NCI-H524 treated with DMSO at 0.1 percent for 48 hours (cell line): ENCODE data around the gene ZFP64.
"Not testable (repeated sequence)": the region's sequence is repeated elsewhere in the genome, so short reads cannot be mapped to it uniquely, and the experiment has no call there.

Experiments used
- DNase-seq: peaks from one replicate; lab custom pipeline; 2025; lab: John Stamatoyannopoulos, UW

The ZFP64 gene

DNA sequence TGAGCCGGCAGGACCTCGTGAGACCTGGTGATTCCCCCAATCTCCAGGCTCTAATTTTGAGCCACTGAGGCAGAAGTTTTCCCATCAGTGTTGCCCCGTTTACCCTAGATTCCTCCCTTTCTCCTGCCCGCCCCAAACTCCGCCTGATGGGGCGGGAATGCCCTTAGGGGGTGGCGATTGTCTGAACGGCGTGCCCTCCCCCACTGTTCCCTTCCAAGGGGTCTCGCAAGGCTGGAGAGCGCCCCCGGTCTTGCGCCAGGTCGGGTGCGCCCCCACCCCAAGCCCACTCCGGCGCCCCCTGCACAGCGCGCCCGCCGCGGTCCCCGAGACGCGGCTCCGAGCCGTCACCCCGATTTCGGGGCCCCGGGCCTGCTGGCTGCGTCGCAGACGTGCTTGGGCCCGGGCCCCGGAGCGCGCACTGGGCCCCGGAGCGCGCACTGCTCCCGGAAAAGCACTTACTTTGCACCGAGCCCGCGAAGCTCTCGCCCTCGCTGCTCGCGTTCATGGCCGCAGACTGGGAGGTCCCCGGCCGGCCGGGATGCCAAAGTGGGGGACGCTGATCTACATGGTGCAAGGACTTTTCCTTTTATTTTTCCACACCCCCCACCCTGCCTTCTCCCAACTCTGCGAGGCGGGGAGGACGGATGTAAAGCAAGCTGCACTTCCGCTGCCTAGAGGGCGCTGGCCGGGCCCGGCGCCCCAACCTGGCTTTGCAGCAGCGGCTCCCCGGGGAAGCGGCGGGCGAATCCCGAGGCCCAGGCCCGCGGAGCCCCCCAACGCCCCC, at the start of gene ZFP64:
Gene ZFP64, minus strand, starts transcription at position 648 of the 784 bp plus-strand sequence. Its CDS starts 143 bp downstream, at position 505.
- DNase-seq: peak; percentile 13

- no peak for DNase-seq
Observed at GRCh38 chr20:52240802-52241201, 49.2 kb upstream of the ZFP64 start.

DNA sequence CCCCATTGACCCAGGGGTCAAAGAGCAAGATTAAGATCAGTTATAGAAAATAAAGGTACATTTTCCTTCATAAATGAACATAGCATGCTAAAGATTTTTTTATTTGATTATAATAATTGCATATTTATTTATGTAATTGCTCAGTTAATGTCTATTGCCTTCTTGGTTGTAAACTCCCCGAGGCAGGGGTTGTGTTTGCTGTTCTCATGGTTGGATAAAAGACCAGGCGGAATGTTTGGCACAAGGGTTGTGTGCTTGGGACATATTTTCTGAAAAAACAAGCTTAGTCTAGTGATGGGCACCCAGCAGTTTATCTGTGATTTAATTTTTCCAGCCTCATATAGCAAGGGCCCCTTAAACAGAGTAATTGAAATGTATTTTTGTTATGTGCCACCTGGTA, 47.5 kb upstream of the ZFP64 start:
- no peak for DNase-seq

DNA sequence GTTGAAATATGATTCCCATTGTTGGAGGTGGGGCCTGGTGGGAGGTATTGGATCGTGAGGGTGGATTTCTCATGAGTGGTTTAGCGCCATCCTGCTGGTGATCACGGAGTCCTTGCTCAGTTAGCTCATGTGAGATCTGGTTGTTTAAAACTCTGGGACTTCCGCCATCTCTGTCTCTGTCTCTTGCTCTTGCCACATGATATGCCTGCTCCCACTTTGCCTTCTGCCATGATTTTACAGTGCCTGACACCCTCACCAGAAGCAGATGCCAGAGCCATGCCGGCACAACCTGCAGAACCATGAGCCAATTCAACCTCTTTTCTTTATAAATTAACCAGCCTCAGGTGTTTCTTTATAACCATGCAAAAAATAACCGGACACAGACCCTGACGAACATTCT, 44.7 kb upstream of the ZFP64 start:
- no peak for DNase-seq

DNA sequence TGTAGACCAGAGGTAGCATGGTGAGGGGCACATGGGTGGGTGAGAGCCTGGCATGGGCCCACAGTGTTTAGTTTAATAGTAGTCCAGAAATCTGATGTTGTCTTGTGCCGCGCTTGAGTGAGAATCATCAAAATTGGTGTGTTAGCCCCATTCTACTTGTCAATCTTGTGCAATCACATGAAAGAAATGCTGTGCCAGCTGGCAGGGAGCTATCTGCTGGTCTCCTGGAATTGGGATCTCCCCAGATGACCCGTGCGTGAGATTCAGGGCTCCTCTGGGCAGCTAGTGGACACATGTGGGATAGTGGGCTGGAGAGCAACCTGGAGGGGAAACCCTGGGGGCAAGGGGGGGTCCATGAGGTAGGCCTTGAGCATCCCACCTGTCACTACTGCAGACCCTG, 43.5 kb upstream of the ZFP64 start:
- no peak for DNase-seq

GRCh38 chr20:52234302-52235045, 42.9 kb upstream of the ZFP64 start:
- DNase-seq: no peak

GRCh38 chr20:52231230-52231746, 39.7 kb upstream of the ZFP64 start:
- no peak for DNase-seq

GRCh38 chr20:52230409-52230808, 38.8 kb upstream of the ZFP64 start:
- no peak for DNase-seq

DNA sequence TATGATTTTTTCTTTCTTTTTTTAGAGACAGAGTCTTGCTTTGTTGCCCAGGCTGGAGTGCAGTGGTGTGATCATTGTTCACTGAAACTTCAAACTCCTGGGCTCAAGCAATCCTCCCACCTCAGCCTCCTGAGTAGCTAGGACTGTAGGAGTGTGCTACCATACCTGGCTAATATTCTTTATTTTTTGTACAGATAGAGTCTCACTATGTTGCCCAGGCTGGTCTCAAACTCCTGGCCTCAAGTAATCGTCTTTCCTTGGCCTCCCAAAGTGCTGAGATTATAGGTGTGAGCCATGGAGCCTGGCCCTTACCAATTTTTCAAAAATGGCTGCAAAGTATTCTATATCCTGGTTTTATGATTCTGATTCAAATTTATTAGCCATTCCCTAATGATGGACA, 37.8 kb upstream of the ZFP64 start:
- not testable (repeated sequence) for DNase-seq

DNA sequence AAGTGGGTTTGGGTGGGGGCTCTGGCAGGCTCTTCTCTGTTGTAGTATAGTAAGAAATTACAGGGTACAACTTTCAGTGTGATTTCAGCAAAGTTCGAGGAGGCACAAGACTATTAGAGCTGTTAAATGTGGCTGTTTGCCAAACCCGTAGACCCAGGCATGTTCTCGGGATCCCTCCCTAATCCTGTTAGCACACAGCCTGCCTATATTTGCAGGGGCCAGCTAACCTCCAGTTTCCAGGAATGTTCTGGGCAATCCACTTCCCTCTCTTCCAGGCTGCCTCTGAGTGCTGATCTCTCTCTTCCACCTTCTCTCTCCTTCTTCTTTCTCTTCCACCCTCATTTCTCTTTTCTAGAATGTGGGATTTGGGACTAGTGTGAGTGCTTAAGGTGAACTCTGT, 34.8 kb upstream of the ZFP64 start:
- no peak for DNase-seq

GRCh38 chr20:52224920-52225319, 33.3 kb upstream of the ZFP64 start:
- DNase-seq: no peak

GRCh38 chr20:52221362-52221761, 29.8 kb upstream of the ZFP64 start:
- DNase-seq: not testable (repeated sequence)

- DNase-seq: not testable (repeated sequence)
Observed at GRCh38 chr20:52220891-52221290, 29.3 kb upstream of the ZFP64 start.

- no peak for DNase-seq
Observed at GRCh38 chr20:52219441-52219840, 27.9 kb upstream of the ZFP64 start.

GRCh38 chr20:52217689-52218395, 26.3 kb upstream of the ZFP64 start:
- DNase-seq: no peak

GRCh38 chr20:52213995-52214394, 22.4 kb upstream of the ZFP64 start:
- DNase-seq: no peak

DNA sequence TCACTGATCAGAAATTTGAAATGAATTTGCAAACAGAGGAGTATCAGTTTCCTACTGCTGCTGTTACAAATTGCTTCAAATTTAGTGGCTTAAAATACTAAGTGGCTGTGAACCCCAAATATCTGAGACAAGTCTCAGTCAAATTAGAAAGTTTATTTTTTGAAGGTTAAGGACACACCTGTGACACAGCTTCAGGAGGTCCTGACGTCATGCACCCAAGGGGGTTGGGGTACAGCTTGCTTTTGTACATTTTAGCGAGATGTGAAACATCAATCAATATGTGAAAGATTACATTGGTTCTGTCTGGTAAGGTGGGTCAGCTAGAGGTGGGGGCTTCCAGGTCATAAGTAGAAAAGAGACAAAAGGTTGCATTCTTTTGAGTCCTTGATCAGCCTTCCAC, 21.4 kb upstream of the ZFP64 start:
- no peak for DNase-seq

- no peak for DNase-seq
Observed at GRCh38 chr20:52210037-52210990, 18.7 kb upstream of the ZFP64 start.

DNA sequence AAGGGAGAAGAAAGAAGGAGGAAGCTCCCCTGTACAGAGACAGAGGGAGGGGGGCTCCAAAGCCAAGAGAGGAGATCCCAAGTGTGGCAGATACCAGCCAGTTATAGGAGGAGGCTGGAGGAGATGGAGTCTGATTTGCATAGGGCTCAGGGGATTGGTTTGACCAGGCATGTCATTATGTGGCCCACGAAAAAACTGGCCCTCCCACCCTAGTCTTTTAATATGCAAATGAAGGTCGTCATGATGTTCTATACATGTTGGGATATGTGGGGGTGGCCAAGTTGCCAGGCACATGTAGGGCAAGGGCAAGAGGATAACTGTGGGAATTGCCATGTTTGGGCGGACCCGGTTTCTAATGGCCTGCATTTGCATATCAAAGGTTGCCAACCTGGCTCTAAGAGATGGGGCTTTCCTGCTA, 17.6 kb upstream of the ZFP64 start:
- DNase-seq: no peak

- DNase-seq: no peak
Observed at GRCh38 chr20:52207020-52207810, 15.6 kb upstream of the ZFP64 start.

- no peak for DNase-seq
Observed at GRCh38 chr20:52204136-52204535, 12.6 kb upstream of the ZFP64 start.
